K562 (cell line): Measurements from ENCODE around the gene SPEG. TPM values are rescaled to one million over a fixed set of nuclear protein-coding genes. Genes with fewer than 3 reads are reported as not detected.

ENCODE experiments used
- CCNT2 ChIP-seq: IDR thresholded peaks from 2 replicates; pipeline ENCODE4 v1.6.1; 2011; ENCODE audit warnings: borderline replicate concordance, low read depth, mild to moderate bottlenecking, moderate library complexity, mixed read lengths, low read length; ENCODE audit not compliant: insufficient read length; ENCODE audit errors: extremely low read depth
- EZH2 ChIP-seq: IDR thresholded peaks from 2 replicates; pipeline ENCODE4 v1.6.1; 2012; ENCODE audit warnings: low read depth, mild to moderate bottlenecking, inconsistent platforms, low read length, borderline replicate concordance
- HDAC8 ChIP-seq: fragments of 450-650 bp; IDR thresholded peaks from 2 replicates; pipeline ENCODE4 v1.6.1; 2016; ENCODE audit warnings: mild to moderate bottlenecking, missing genetic modification characterization, moderate library complexity, missing compliant biosample characterization
- IRF1 ChIP-seq: sonication (generic); formaldehyde crosslinking; IDR thresholded peaks from 2 replicates; pipeline ENCODE4 v1.8.0; 2022; ENCODE audit warnings: missing genetic modification reagents, mild to moderate bottlenecking, borderline replicate concordance
- MCM2 ChIP-seq: fragments of 450-650 bp; IDR thresholded peaks from 2 replicates; pipeline ENCODE4 v1.6.1; 2017; ENCODE audit warnings: low read depth, mild to moderate bottlenecking
- NFIC ChIP-seq: fragments of 450-650 bp; IDR thresholded peaks from 2 replicates; pipeline ENCODE4 v1.6.1; 2017; ENCODE audit warnings: mild to moderate bottlenecking, inconsistent platforms
- POLR2AphosphoS2 ChIP-seq: IDR thresholded peaks from 2 replicates; pipeline ENCODE4 v1.6.1; 2012; ENCODE audit warnings: low read length, improper control_type of control experiment
- PURB ChIP-seq: sonication (generic); formaldehyde crosslinking; IDR thresholded peaks from 2 replicates; pipeline ENCODE4 v1.9.0; 2021; ENCODE audit warnings: low read depth, mild to moderate bottlenecking, missing genetic modification reagents
- SIX5 ChIP-seq, 2 experiments: IDR thresholded peaks; 2 replicates each; pipeline ENCODE4 v1.6.1; 2011; ENCODE audit warnings: low read length in 2 of 2, borderline replicate concordance in 1 of 2, low read depth in 1 of 2, mild to moderate bottlenecking in 1 of 2, moderate library complexity in 1 of 2; ENCODE audit not compliant: insufficient read depth in 1 of 2
- SMARCC2 ChIP-seq: fragments of 450-650 bp; IDR thresholded peaks from 2 replicates; pipeline ENCODE4 v1.6.1; 2017; ENCODE audit warnings: antibody characterized with exemption, moderate library complexity, mild to moderate bottlenecking, low read depth
- TAL1 ChIP-seq: fragments of 450-650 bp; IDR thresholded peaks from 2 replicates; pipeline ENCODE4 v1.6.1; 2016; ENCODE audit warnings: mild to moderate bottlenecking
- ZBTB49 ChIP-seq: sonication (generic); formaldehyde crosslinking; IDR thresholded peaks from 2 replicates; pipeline ENCODE4 v1.8.0; 2022; ENCODE audit warnings: missing genetic modification reagents, mild to moderate bottlenecking, borderline replicate concordance
- ZNF197 ChIP-seq: fragments of 200-800 bp; sonication (Bioruptor generic); IDR thresholded peaks from 2 replicates; pipeline ENCODE4 v1.6.1; 2016; ENCODE audit warnings: low read depth, missing genetic modification characterization, missing compliant biosample characterization
- ZNF398 ChIP-seq: fragments of 250-450 bp; sonication (Bioruptor Pico); IDR thresholded peaks from 2 replicates; pipeline ENCODE4 v1.8.0; 2021; ENCODE audit warnings: moderate library complexity, mild to moderate bottlenecking, inconsistent platforms
- ZNF518B ChIP-seq: fragments of 250-450 bp; sonication (Bioruptor Pico); IDR thresholded peaks from 2 replicates; pipeline ENCODE4 v1.5.0; 2021; ENCODE audit warnings: mild to moderate bottlenecking, moderate library complexity
- ZNF551 ChIP-seq: fragments of 250-450 bp; sonication (Bioruptor Pico); IDR thresholded peaks from 2 replicates; pipeline ENCODE4 v1.5.0; 2021; ENCODE audit warnings: mild to moderate bottlenecking, moderate library complexity
- polyA plus RNA-seq, 8 experiments: library from polyadenylated mRNA; depleted of rRNA in 4 of 8; stranded (reverse) in 5 of 8; unstranded in 3 of 8; fragments of >200 nt; fragmentation: Nextera tagmentation in 2 of 8; fragmentation: Illumina TruSeq in 1 of 8; extraction: Ambion mirVana in 2 of 8; extraction: Trizol in 1 of 8; gene quantifications; 2 replicates each; pipeline versions ENCODE4 v1.2.1 to v1.2.3, GENCODE V29; 2011 to 2014; ENCODE audit warnings: inconsistent platforms in 1 of 8, missing spikeins in 1 of 8
- total RNA-seq, 7 experiments: library from RNA; depleted of rRNA in 6 of 7; stranded (reverse); fragments of >200 nt in 6 of 7; fragmentation: Illumina TruSeq in 2 of 7; extraction: Trizol in 2 of 7; gene quantifications; 2 replicates each; pipeline versions ENCODE4 v1.2.1 to v1.2.3, GENCODE V29; 2011 to 2021; ENCODE audit warnings: low replicate concordance in 1 of 7
- TF ChIP-seq, protein P1 (sequence below): conservative IDR thresholded peaks from 2 replicates; pipeline ENCODE4 v1.6.1; 2011; ENCODE audit warnings: low read depth, mild to moderate bottlenecking, low read length; ENCODE audit not compliant: control insufficient read depth

The SPEG gene
- total and polyA plus RNA-seq, 9 of the 15 experiments (the other 6 are each of a cell fraction or from before 2014, with no cell fraction given): 0.49 to 8.7 (median 3.0) TPM

GRCh38 chr2:219509780-219510511 lies 75.3 kb downstream of the SPEG start (continued):
- no peak for TF ChIP-seq IRF1
- peak; percentile 94 for TF ChIP-seq CCNT2
- TF ChIP-seq SMARCC2: peak; percentile 82
- no peak for TF ChIP-seq ZNF551 (CRISPR knock-in tag)
- TF ChIP-seq NFIC: peak; percentile 93
- TF ChIP-seq EZH2: no peak
- TF ChIP-seq ZNF398 (CRISPR knock-in tag): no peak
- no peak for TF ChIP-seq HDAC8 (tag)
- TF ChIP-seq ZNF197: peak; percentile 51; the same call in 1 of the 2 replicates
- TF ChIP-seq ZBTB49 (CRISPR knock-in tag): no peak
- no peak for TF ChIP-seq POLR2AphosphoS2
- no peak for TF ChIP-seq MCM2
- TF ChIP-seq TAL1: peak; percentile 97
- no peak for TF ChIP-seq PURB
- no peak for TF ChIP-seq ZNF518B (CRISPR knock-in tag)
- TF ChIP-seq, protein P1, sequence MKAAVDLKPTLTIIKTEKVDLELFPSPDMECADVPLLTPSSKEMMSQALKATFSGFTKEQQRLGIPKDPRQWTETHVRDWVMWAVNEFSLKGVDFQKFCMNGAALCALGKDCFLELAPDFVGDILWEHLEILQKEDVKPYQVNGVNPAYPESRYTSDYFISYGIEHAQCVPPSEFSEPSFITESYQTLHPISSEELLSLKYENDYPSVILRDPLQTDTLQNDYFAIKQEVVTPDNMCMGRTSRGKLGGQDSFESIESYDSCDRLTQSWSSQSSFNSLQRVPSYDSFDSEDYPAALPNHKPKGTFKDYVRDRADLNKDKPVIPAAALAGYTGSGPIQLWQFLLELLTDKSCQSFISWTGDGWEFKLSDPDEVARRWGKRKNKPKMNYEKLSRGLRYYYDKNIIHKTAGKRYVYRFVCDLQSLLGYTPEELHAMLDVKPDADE: peak; percentile 89
- no peak for TF ChIP-seq SIX5 (IDR thresholded peaks at IDR 0.05; ENCODE audit: borderline replicate concordance in 1 of 2, insufficient read depth in 1 of 2, low read depth in 1 of 2, low read length in 2 of 2)
